Osteoblast (primary cell): ENCODE results near the gene SPEF2. TPM values are rescaled to one million over a fixed set of nuclear protein-coding genes. Genes with fewer than 3 reads are reported as not detected.

ENCODE experiments used
- DNase-seq: peaks from one replicate; pipeline ENCODE4 v3.0.0; 2011; ENCODE audit warnings: low spot score, mixed read lengths; ENCODE audit not compliant: insufficient read length; ENCODE audit errors: missing footprints
- H2AFZ ChIP-seq: 2 replicates; pipeline ENCODE4 v1.6.0; 2011; ENCODE audit warnings: mild to moderate bottlenecking, low read length
- H3K27ac ChIP-seq: 2 replicates; pipeline ENCODE4 v1.5.1; 2011; ENCODE audit warnings: mild to moderate bottlenecking, low read depth, low read length, moderate library complexity
- H3K27me3 ChIP-seq: 2 replicates; pipeline ENCODE4 v1.6.0; 2012; ENCODE audit warnings: mild to moderate bottlenecking, control low read depth, inconsistent platforms, low read length, moderate library complexity; ENCODE audit not compliant: insufficient read depth
- H3K36me3 ChIP-seq: 2 replicates; pipeline ENCODE4 v1.5.1; 2011; ENCODE audit warnings: mild to moderate bottlenecking, low read length, control low read depth, moderate library complexity; ENCODE audit not compliant: insufficient read depth
- H3K4me1 ChIP-seq: 2 replicates; pipeline ENCODE4 v1.5.1; 2011; ENCODE audit warnings: mild to moderate bottlenecking, low read length, control low read depth, moderate library complexity; ENCODE audit not compliant: insufficient read depth
- H3K4me2 ChIP-seq: 2 replicates; pipeline ENCODE4 v1.6.0; 2011; ENCODE audit warnings: mild to moderate bottlenecking, low read length; ENCODE audit not compliant: insufficient read depth
- H3K4me3 ChIP-seq: fragments of 200-600 bp; sonication (generic); 3 replicates; pipeline ENCODE4 v1.5.1; 2012; ENCODE audit warnings: mild to moderate bottlenecking, low read length, inconsistent platforms; ENCODE audit not compliant: insufficient read depth
- H3K79me2 ChIP-seq: 2 replicates; pipeline ENCODE4 v1.6.0; 2012; ENCODE audit warnings: mild to moderate bottlenecking, low read length, control low read depth, inconsistent platforms; ENCODE audit not compliant: insufficient read depth
- H3K9me3 ChIP-seq: 2 replicates; pipeline ENCODE4 v1.5.1; 2011; ENCODE audit warnings: low read depth, low read length, control low read depth
- H4K20me1 ChIP-seq: 2 replicates; pipeline ENCODE4 v1.6.0; 2012; ENCODE audit warnings: mild to moderate bottlenecking, low read length, control low read depth; ENCODE audit not compliant: insufficient read depth
- total RNA-seq: library from RNA; depleted of rRNA; stranded (reverse); fragments of >200 nt; gene quantifications from 2 replicates; pipeline ENCODE4 v1.2.3, GENCODE V29; 2012
- TF ChIP-seq, protein P1 (sequence below): IDR thresholded peaks from 2 replicates; pipeline ENCODE4 v1.5.1; 2011; ENCODE audit warnings: mild to moderate bottlenecking, low read depth, low read length, moderate library complexity; ENCODE audit errors: extremely low read depth

Gene SPEF2
- total RNA-seq, 1 donor, result 7.2 TPM

DNA sequence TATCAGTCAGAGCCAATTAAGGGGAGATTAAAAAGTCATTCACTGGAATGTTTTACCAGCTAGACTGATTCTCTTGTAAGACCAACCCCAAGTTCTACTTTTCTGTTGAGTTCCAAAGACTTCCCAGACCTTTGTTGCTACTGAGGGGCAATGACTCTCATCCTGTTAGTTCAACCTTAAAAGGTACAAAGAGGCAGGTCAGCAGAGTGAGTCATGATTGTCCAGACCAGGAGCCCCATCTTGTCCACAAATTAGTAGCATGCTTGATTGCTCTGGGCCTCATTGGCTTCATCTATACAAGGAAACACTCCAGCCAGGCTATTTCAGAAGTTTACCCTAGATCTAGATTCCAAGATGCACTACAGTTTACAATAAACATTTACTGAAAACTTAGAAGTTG lies 159.1 kb downstream of the SPEF2 start:
- Histone ChIP-seq H3K27ac (no peak overlapping the region), H3K4me3 (no peak overlapping the region), H3K9me3 (no peaks in the 10 kb centered on the region), H3K4me1 (peaks cover 29% of the 10 kb centered on the region), H3K79me2 (no peaks in the 10 kb centered on the region), H4K20me1 (no peaks in the 10 kb centered on the region), H3K4me2 (no peak overlapping the region), H2AFZ (peak overlapping the region; percentile 23), H3K27me3 (no peaks in the 10 kb centered on the region), H3K36me3 (no peaks in the 10 kb centered on the region)
- TF ChIP-seq, protein P1, sequence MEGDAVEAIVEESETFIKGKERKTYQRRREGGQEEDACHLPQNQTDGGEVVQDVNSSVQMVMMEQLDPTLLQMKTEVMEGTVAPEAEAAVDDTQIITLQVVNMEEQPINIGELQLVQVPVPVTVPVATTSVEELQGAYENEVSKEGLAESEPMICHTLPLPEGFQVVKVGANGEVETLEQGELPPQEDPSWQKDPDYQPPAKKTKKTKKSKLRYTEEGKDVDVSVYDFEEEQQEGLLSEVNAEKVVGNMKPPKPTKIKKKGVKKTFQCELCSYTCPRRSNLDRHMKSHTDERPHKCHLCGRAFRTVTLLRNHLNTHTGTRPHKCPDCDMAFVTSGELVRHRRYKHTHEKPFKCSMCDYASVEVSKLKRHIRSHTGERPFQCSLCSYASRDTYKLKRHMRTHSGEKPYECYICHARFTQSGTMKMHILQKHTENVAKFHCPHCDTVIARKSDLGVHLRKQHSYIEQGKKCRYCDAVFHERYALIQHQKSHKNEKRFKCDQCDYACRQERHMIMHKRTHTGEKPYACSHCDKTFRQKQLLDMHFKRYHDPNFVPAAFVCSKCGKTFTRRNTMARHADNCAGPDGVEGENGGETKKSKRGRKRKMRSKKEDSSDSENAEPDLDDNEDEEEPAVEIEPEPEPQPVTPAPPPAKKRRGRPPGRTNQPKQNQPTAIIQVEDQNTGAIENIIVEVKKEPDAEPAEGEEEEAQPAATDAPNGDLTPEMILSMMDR, result no peak
- no peak for DNase-seq

DNA sequence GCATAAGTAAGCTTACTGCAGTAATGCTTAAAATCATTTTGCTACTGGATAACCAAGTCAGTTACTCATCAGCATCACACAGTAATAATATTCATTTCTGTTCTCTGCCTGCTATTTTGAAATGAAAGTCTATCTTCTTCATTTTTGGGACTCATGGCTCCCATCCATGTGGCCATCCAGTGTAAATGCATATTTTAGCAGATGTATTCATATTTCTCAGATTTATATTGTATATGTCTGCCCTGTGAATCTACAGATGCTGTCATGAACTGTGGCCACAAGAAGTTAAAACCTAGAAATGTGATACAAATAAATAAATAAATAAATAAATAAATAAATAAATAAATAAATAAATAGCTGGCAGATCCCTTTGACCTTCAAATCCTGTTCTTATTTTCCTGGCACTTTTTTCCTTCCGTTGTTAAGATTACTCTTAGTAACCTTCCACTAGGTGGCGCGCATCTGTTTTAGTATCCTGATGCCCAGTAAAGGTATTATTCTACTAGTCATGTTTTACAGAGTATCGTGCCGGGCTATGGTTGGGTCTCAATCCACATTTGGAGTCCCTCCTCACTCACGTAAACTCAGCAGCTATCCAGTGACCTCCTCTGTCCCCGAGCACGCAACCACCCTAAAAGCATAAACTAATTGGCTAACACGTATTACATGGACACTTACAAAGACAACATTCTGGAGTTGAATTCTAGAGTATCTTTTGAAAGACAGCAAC lies 159.9 kb downstream of the SPEF2 start:
- H3K4me3 ChIP-seq, result no peak overlapping the region

DNA sequence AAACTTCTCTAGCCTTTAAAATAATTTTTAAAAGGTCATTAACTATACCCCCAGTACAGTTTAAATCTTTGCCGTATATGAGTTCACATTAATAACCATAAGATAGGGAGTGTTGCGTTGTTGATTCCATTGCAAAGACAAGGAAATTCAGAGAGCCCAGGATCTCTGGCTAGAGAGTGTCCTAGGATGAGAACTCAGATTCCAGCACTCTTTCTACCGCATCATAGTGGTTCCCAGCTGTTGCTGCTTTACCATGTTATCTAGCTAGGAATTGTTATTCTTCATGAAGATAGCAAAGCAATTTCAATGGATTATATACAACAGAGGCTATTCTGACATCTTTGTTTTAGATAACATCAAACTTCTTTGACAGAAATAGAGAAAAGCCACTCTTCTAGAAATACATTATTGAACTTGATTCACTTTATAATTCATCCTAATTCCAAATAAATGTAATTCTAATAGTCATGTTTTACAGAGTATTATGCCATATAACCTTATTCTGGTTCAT lies 160.7 kb downstream of the SPEF2 start:
- Histone ChIP-seq H4K20me1 (no peaks in the 10 kb centered on the region), H3K27ac (no peak overlapping the region), H3K4me3 (no peak overlapping the region), H2AFZ (no peak overlapping the region), H3K79me2 (no peaks in the 10 kb centered on the region), H3K9me3 (no peaks in the 10 kb centered on the region), H3K36me3 (no peaks in the 10 kb centered on the region), H3K27me3 (no peaks in the 10 kb centered on the region), H3K4me1 (peaks cover 26% of the 10 kb centered on the region), H3K4me2 (no peak overlapping the region)
- DNase-seq, result no peak
- TF ChIP-seq, protein P1, result no peak

More for the DNA sequence above, 159.9 kb downstream of the SPEF2 start:
- H2AFZ ChIP-seq, result no peak overlapping the region
- H3K79me2 ChIP-seq, result no peaks in the 10 kb centered on the region
- TF ChIP-seq, protein P1, result peak; percentile 70
- no peaks in the 10 kb centered on the region for H3K27me3 ChIP-seq
- no peaks in the 10 kb centered on the region for H3K9me3 ChIP-seq
- H4K20me1 ChIP-seq, result no peaks in the 10 kb centered on the region
- no peak overlapping the region for H3K4me2 ChIP-seq
- no peak overlapping the region for H3K27ac ChIP-seq
- peaks cover 27% of the 10 kb centered on the region for H3K4me1 ChIP-seq
- peak; percentile 10 for DNase-seq
- no peaks in the 10 kb centered on the region for H3K36me3 ChIP-seq

DNA sequence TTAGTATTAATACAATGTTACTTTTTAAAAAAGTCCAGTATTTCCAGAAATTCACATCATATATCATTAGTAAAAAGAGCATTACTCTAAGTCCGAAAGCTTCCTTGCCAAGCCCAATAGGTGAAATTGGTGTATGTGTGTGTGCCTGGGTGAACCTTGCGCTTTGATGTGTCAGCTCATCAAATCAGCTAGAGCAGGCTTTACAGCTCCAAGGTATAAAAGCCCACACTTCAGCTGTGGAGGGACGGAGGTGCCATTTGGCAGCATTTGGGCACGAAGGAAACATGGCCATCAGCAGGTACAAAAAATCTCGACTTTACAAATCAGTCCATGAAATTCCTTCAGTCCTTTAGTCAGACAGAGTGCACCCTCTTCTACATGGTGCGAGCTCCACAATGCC lies 162.6 kb downstream of the SPEF2 start:
- Histone ChIP-seq H3K27ac (no peak overlapping the region), H3K4me2 (no peak overlapping the region), H3K4me3 (no peak overlapping the region), H3K27me3 (no peaks in the 10 kb centered on the region), H3K79me2 (no peaks in the 10 kb centered on the region), H2AFZ (no peak overlapping the region), H3K9me3 (no peaks in the 10 kb centered on the region), H3K36me3 (no peaks in the 10 kb centered on the region), H3K4me1 (peaks cover 19% of the 10 kb centered on the region), H4K20me1 (no peaks in the 10 kb centered on the region)
- TF ChIP-seq, protein P1, result no peak
- no peak for DNase-seq
